K562 (cell line): ENCODE data around the gene PEX5L.

Experiments
- BHLHE40 ChIP-seq: IDR thresholded peaks from 2 replicates; pipeline ENCODE4 v1.6.1; 2011; ENCODE audit warnings: low read length, improper control_type of control experiment
- DIDO1 ChIP-seq: fragments of 450-650 bp; IDR thresholded peaks from 2 replicates; pipeline ENCODE4 v1.6.1; 2016; ENCODE audit warnings: low read depth, missing biosample characterization, missing genetic modification characterization
- E2F4 ChIP-seq: sonication (generic); formaldehyde crosslinking; IDR thresholded peaks from 2 replicates; pipeline ENCODE4 v1.8.0; 2022; ENCODE audit warnings: mild to moderate bottlenecking, low read depth, missing genetic modification reagents
- EP300 ChIP-seq: IDR thresholded peaks from 2 replicates; pipeline ENCODE4 v1.6.1; 2012; ENCODE audit warnings: low read length, improper control_type of control experiment
- GATA2 ChIP-seq: sonication (generic); formaldehyde crosslinking; IDR thresholded peaks from 2 replicates; pipeline ENCODE4 v1.4.0; 2020; ENCODE audit warnings: mild to moderate bottlenecking, missing genetic modification reagents
- SREBF1 ChIP-seq: fragments of 150-350 bp; IDR thresholded peaks from 2 replicates; pipeline ENCODE4 v1.6.1; 2014; ENCODE audit warnings: antibody characterized with exemption, low read depth, low read length, borderline replicate concordance
- STAT6 ChIP-seq: sonication (generic); formaldehyde crosslinking; IDR thresholded peaks from 2 replicates; pipeline ENCODE4 v1.8.1; 2023; ENCODE audit warnings: mild to moderate bottlenecking, missing genetic modification reagents
- TAF1 ChIP-seq: IDR thresholded peaks from 2 replicates; pipeline ENCODE4 v1.6.1; 2011; ENCODE audit warnings: mild to moderate bottlenecking, low read length, moderate library complexity; ENCODE audit not compliant: insufficient read depth, control insufficient read depth, severe bottlenecking; ENCODE audit errors: extremely low read depth
- ZNF354B ChIP-seq: fragments of 250-450 bp; sonication (Bioruptor Pico); IDR thresholded peaks from 2 replicates; pipeline ENCODE4 v1.4.0; 2020
- TF ChIP-seq, protein P1 (sequence below): fragments of 250-450 bp; sonication (Bioruptor Pico); IDR thresholded peaks from 2 replicates; pipeline ENCODE4 v1.5.0; 2021; ENCODE audit warnings: mild to moderate bottlenecking, borderline replicate concordance
- TF ChIP-seq, protein P2 (sequence below), 3 experiments: IDR thresholded peaks in 2 of 3; conservative IDR thresholded peaks in 1 of 3; 2 replicates each; pipeline ENCODE4 v1.5.1; 2011 to 2012; ENCODE audit warnings: low read length in 3 of 3, mild to moderate bottlenecking in 3 of 3, control low read depth in 2 of 3, improper control_type of control experiment in 1 of 3, inconsistent platforms in 1 of 3, low read depth in 1 of 3, mixed read lengths in 1 of 3, moderate library complexity in 1 of 3; ENCODE audit not compliant: insufficient read depth in 2 of 3

DNA sequence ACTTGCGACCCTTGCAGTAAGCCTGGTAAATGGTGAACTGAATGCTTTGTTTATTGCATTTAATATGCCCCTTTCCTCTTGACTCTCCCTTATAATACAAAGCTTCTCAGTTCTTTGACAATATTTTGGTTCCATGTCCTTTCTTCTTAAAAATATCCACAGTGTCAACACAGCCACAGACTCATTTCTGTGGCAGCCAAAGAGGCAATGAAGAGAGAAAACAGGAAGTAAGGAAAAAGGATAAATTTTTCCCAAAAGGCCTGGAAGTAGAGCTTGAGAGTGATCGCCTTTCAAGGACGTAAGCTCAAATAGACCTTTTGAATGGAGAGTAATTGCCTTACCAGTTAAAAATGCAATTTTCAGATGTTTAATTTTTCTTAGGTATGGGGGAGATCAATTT is 59.4 kb downstream of the PEX5L start:
- TF ChIP-seq STAT6 (CRISPR knock-in tag) (no peak), TAF1 (no peak), BHLHE40 (no peak), GATA2 (CRISPR knock-in tag) (no peak), EP300 (no peak), DIDO1 (no peak), SREBF1 (no peak), ZNF354B (CRISPR knock-in tag) (no peak), E2F4 (CRISPR knock-in tag) (no peak)
- TF ChIP-seq, protein P1, sequence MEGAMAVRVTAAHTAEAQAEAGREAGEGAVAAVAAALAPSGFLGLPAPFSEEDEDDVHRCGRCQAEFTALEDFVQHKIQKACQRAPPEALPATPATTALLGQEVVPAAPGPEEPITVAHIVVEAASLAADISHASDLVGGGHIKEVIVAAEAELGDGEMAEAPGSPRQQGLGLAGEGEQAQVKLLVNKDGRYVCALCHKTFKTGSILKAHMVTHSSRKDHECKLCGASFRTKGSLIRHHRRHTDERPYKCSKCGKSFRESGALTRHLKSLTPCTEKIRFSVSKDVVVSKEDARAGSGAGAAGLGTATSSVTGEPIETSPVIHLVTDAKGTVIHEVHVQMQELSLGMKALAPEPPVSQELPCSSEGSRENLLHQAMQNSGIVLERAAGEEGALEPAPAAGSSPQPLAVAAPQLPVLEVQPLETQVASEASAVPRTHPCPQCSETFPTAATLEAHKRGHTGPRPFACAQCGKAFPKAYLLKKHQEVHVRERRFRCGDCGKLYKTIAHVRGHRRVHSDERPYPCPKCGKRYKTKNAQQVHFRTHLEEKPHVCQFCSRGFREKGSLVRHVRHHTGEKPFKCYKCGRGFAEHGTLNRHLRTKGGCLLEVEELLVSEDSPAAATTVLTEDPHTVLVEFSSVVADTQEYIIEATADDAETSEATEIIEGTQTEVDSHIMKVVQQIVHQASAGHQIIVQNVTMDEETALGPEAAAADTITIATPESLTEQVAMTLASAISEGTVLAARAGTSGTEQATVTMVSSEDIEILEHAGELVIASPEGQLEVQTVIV = no peak
- TF ChIP-seq, protein P2, sequence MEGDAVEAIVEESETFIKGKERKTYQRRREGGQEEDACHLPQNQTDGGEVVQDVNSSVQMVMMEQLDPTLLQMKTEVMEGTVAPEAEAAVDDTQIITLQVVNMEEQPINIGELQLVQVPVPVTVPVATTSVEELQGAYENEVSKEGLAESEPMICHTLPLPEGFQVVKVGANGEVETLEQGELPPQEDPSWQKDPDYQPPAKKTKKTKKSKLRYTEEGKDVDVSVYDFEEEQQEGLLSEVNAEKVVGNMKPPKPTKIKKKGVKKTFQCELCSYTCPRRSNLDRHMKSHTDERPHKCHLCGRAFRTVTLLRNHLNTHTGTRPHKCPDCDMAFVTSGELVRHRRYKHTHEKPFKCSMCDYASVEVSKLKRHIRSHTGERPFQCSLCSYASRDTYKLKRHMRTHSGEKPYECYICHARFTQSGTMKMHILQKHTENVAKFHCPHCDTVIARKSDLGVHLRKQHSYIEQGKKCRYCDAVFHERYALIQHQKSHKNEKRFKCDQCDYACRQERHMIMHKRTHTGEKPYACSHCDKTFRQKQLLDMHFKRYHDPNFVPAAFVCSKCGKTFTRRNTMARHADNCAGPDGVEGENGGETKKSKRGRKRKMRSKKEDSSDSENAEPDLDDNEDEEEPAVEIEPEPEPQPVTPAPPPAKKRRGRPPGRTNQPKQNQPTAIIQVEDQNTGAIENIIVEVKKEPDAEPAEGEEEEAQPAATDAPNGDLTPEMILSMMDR (IDR thresholded peaks at IDR 0.05 in 2 of 3, conservative IDR thresholded peaks at IDR 0.05 in 1 of 3; ENCODE audit: insufficient read depth in 2 of 3, low read depth in 1 of 3, low read length in 3 of 3) = no peak
